IPS DF 4.7 (cell line): Measurements from ENCODE around the gene NDUFS5.
"Not testable (repeated sequence)": the region's sequence is repeated elsewhere in the genome, so short reads cannot be mapped to it uniquely, and the experiment has no call there.

Experiments used
- DNase-seq: peaks from one replicate; pipeline ENCODE4 v3.0.0-alpha.2; 2013; ENCODE audit warnings: low spot score; ENCODE audit errors: extremely low read depth

The NDUFS5 gene

GRCh38 chr1:39014956-39015355 is 11.2 kb upstream of the NDUFS5 start:
- not testable (repeated sequence) for DNase-seq

- no peak for DNase-seq
Measured at GRCh38 chr1:39016604-39017171, 9.5 kb upstream of the NDUFS5 start.

- no peak for DNase-seq
Measured at GRCh38 chr1:39017266-39017665, 8.9 kb upstream of the NDUFS5 start.

DNA sequence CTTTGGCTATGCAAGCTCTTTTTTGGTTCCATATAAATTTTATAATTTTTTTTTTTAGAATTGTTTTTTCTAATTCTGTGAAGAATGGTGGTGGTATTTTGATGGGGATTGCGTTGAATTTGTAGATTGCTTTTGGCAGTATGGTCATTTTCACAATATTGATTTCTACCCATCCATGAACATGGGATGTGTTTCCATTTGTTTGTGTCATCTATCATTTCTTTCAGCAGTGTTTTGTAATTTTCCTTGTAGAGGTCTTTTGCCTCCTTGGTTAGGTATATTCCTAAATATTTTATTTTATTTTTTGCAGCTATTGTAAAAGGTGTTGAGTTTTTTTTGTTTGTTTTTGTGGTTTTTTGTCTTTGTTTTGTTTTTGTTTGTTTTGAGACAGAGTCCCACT is 5.7 kb upstream of the NDUFS5 start:
- not testable (repeated sequence) for DNase-seq

GRCh38 chr1:39021426-39021825 is 4.7 kb upstream of the NDUFS5 start:
- no peak for DNase-seq

DNA sequence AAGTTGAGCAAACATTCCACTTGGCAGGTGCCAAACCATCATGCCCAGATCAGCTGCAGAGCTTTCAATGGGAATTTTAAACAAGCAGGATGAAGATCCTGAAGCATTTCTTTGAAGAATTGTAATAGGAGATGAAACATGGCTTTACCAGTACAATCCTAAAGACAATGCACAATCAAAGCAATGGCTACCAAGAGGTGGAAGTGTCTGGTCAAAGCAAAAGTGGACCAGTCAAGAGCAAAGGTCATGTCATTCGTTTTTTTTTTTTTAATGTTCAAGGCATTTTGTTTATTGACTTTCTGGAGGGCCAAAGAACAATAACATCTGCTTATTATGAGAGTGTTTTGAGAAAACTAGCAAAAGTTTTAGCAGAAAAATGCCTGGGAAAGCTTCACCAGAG is 3.0 kb upstream of the NDUFS5 start:
- DNase-seq, result no peak

- no peak for DNase-seq
Measured at GRCh38 chr1:39026866-39027507, 837 bp downstream of the NDUFS5 start.

DNA sequence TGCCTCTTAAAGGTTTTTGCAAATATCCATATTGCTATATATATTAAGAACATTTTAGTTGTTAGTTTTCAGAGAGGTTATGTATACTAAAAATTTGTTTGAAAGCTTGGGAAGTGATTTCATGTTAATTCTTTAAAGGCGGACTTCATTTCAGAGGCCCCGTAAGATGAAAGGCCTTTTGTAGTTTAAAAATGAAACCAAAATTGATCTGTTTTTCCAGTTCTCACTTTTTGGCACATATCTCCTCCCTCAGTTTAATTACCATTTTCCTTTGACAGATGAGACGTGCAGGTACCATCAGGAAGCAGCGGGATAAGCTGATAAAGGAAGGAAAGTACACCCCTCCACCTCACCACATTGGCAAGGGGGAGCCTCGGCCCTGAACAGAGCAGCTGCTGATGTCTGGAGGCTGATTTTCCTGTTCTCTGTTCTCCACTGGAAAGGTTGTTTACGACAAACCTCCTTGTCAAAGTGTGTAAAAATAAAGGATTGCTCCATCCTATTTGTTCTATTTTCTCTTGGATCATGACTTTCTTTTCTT is 8.0 kb downstream of the NDUFS5 start:
- DNase-seq, result no peak

DNA sequence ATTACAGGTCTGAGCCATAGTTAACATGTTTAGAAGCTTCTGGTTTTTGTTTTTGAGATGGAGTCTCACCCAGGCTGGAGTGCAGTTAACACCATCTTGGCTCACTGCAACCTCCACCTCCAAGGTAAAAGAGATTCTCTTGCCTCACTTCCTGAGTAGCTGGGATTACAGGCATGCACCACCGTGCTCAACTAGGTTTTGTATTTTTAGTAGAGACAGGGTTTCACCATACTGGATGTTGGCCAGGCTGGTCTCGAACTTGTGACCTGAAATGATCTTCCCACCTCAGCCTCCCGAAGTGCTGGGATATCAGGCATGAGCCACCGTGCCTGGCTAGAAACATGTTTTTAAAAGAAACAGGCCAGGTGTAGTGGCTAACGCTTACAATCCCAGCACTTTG is 10.5 kb downstream of the NDUFS5 start:
- no peak for DNase-seq

GRCh38 chr1:39043513-39043912 is 17.4 kb downstream of the NDUFS5 start:
- no peak for DNase-seq

DNA sequence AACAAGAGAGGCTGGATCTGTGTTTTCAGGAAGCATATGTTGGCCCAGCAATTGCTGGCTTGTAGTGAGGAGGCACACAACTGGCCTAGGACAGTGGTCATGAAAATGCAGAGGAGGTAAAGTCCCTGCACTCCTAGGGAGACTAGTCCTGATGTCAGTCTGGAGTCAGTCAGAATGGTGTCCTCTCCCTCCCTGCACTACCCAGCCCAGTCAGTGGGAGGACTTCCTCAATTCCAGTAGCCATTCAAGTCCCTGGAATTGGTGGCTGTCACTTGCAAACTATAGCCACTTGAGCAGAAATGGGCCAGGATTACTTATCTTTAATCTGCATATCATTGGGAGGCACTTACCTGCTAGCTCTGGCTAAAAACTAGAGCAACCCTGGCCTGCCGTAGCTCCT is 18.6 kb downstream of the NDUFS5 start:
- no peak for DNase-seq

GRCh38 chr1:39045231-39045630 is 19.1 kb downstream of the NDUFS5 start:
- no peak for DNase-seq

GRCh38 chr1:39046613-39047210 is 20.6 kb downstream of the NDUFS5 start:
- DNase-seq, result no peak

- no peak for DNase-seq
Measured at GRCh38 chr1:39047374-39048229, 21.5 kb downstream of the NDUFS5 start.

DNA sequence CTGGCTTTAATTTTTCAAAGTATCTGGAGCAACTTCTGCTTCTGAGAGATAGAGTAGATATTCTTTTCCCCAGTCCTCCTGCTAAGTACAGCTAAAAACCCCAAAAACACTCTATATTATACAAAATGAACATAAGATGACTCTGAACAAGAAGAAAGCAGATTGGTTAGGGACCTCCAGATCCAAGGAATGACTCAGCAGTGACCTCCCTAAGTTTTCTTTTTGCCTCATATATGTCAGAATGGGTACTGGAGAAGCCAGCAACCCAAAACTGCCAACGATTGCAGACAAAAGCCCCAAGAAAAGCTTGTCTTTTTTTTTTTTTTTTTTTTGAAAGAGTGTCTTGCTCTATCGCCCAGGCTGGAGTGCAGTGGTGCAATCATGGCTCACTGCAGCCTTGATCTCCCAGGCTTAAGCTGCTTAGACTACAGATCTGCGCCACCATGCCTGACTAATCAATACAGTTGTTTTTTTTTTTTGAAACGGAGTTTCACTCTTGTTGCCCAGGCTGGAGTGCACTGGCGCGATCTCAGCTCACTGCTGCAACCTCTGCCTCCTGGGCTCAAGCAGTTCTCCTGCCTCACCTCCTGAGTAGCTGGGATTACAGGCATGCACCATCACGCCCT is 22.7 kb downstream of the NDUFS5 start:
- no peak for DNase-seq

DNA sequence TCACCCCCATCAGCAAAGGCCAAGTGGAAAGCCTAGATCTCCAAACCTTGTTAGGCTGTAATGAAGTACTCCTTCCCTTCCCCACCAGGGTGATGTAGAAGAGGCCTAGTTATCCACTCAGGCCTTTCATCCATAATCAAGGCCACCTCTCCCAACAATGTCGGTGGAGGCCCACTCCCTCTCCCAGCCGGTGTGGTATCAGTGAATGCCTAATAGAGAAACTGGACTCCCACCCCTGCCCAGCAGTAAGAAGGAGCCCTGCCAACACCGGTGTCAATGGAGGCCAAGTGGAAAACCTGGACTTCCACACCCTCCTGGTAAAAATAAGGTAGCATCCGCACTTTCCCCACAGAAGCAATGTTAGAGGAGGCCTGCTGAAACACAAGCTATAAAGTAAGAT is 23.9 kb downstream of the NDUFS5 start:
- DNase-seq, result no peak

DNA sequence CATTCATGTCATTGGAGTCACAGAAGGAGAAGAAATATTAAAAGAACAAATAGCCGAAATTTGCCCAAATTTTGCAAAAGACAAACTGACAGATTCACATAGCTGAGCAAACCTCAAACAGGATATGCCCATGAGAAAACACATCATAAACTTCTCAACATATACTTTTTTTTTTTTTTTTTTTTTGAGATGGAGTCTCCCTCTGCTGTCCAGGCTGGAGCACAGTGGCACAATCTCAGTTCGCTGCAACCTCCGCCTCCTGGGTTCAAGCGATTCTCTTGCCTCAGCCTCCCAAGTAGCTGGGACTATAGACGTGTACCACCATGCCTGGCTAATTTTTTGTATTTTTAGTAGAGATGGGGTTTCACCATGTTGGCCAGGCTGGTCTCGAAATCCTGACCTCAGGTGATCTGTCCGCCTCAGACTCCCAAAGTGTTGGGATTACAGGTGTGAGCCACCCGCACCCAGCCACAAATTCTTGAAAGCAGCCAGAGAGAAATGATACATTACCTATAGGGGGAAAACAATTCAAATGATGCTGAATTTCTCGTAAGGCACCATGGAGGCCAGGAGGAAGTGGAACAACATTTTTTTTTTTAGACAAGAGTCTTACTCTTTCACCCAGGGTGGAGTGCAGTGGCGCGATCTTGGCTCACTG is 25.2 kb downstream of the NDUFS5 start:
- not testable (repeated sequence) for DNase-seq

GRCh38 chr1:39051956-39052355 is 25.8 kb downstream of the NDUFS5 start:
- DNase-seq, result no peak

GRCh38 chr1:39055213-39055710 is 29.1 kb downstream of the NDUFS5 start:
- DNase-seq, result not testable (repeated sequence)

DNA sequence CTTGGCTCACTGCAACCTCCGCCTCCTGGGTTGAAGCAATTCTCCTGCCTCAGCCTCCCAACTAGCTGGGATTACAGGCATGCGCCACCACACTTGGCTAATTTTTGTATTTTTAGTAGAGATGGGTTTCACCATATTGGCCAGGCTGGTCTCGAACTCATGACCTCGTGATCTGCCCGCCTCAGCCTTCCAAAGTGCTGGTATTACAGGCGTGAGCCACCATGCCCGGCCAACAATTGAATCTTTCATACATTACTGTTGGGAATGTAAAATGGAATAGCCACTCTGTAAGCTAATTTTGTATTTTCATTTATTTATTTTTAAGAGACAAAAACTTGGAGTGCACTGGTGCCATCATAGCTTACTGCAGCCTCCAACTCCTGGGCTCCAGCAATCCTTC is 35.4 kb downstream of the NDUFS5 start:
- DNase-seq, result not testable (repeated sequence)

DNA sequence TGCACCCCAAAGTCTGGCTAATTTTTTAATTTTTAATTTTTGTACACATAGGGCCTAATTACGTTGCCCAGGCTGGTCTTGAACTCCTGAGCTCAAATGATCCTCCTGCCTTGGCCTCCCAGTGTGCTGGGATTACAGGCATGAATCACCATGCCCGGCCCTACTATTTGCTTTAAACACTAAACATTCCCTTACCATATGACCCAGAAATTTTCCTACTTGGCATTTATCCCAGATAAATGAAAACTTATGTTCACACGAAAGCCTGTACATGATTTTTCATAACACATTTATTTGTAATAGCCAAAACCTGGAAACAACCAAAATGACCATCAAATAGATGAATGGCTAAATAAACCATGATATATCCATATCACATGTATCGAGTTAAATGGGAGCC is 35.8 kb downstream of the NDUFS5 start:
- no peak for DNase-seq
